ENCODE data around the gene DMXL1. TPM values are rescaled to one million over a fixed set of nuclear protein-coding genes. Genes with fewer than 3 reads are reported as not detected.

DMXL1 gene
- total RNA-seq, 1 experiment from 2014 or later: 30.0 TPM

DNA sequence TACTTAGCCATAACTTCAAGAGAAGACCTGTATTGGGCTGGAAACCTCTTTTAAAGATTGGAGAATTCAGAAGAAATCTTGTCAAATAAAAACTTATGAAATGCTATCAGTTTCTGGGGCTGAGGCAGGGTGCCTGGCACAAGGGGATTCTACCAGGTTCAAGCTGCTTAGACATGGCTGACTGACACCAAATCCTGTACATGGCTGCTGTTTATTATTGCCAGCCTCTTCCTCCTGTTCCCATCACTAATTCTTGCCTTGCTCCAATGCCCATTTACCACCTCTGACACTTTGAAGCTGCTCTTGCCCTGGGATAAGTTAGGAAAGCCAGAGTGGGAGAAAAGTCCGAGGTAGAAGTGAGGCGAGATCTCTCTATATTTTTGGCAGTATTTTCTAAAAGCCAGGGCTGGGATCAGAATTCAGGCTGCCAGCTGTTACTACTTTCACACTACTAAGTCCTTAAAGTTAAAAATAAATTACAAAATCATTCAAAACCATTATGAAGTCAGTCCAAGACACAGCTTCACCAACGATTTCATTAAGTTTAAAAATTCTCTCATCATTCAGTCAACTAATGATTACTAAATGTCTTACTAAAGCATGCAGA lies 218.7 kb downstream of the DMXL1 start:
- H3K4me3 Mint-ChIP-seq (ENCODE audit: unreplicated experiment): no peak overlapping the region
- ChIA-PET POLR2A (interaction anchor here (1.1 to 1.4 kb wide), 2 partner anchors 11 to 21 kb away, joined by 3 to 6 read pairs; no protein-coding TSS in a partner anchor), CTCF (interaction anchor here (0.6 kb wide), 1 partner anchor 127 kb away, joined by 6 read pairs; no protein-coding TSS in a partner anchor)
- Histone ChIP-seq H3K27me3 (replicated peaks; ENCODE audit: control insufficient read depth, insufficient read depth, low read length) (no peaks in the 10 kb centered on the region), H3K4me1 (peaks cover 49% of the 10 kb centered on the region), H3K4me3 (ENCODE audit: low read depth, low read length) (no peak overlapping the region), H3K36me3 (ENCODE audit: control insufficient read depth, insufficient read depth, low read length) (no peaks in the 10 kb centered on the region; the same call in 1 of the 2 replicates), H3K9me3 (no peaks in the 10 kb centered on the region)
- DNase-seq: no peak
- peaks cover 39% of the 10 kb centered on the region for H3K4me1 Mint-ChIP-seq (ENCODE audit: low read depth, unreplicated experiment)
- no TSS peak for BruUV-seq (replicated peaks)
- no peak overlapping the region for H3K27ac Mint-ChIP-seq (ENCODE audit: unreplicated experiment)
- no peaks in the 10 kb centered on the region for H3K27me3 Mint-ChIP-seq (ENCODE audit: insufficient read depth, unreplicated experiment)
- TF ChIP-seq, protein P1, sequence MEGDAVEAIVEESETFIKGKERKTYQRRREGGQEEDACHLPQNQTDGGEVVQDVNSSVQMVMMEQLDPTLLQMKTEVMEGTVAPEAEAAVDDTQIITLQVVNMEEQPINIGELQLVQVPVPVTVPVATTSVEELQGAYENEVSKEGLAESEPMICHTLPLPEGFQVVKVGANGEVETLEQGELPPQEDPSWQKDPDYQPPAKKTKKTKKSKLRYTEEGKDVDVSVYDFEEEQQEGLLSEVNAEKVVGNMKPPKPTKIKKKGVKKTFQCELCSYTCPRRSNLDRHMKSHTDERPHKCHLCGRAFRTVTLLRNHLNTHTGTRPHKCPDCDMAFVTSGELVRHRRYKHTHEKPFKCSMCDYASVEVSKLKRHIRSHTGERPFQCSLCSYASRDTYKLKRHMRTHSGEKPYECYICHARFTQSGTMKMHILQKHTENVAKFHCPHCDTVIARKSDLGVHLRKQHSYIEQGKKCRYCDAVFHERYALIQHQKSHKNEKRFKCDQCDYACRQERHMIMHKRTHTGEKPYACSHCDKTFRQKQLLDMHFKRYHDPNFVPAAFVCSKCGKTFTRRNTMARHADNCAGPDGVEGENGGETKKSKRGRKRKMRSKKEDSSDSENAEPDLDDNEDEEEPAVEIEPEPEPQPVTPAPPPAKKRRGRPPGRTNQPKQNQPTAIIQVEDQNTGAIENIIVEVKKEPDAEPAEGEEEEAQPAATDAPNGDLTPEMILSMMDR (IDR thresholded peaks at IDR 0.05; ENCODE audit: insufficient read depth in 1 of 2, low read depth in 1 of 2, low read length in 1 of 2, severe bottlenecking in 1 of 2, unreplicated experiment in 1 of 2): no peak
- no peaks in the 10 kb centered on the region for H3K36me3 Mint-ChIP-seq (ENCODE audit: insufficient read depth, unreplicated experiment)
- intact Hi-C loops (cut with micrococcal nuclease; ENCODE audit: unreplicated experiment): loop anchor here (2.0 kb wide), 1 partner anchor 13 kb away; no protein-coding TSS in a partner anchor
- no peaks in the 10 kb centered on the region for H3K9me3 Mint-ChIP-seq (ENCODE audit: unreplicated experiment)

- no TSS peak for BruUV-seq (replicated peaks)
- TF ChIP-seq, protein P1 (IDR thresholded peaks at IDR 0.05; ENCODE audit: insufficient read depth in 1 of 2, low read depth in 1 of 2, low read length in 1 of 2, severe bottlenecking in 1 of 2, unreplicated experiment in 1 of 2): no peak
- CTCF ChIA-PET: no interaction called here
- H3K9me3 ChIP-seq: 0 out of 2 replicates have a peak, but pooled peaks cover 1% of the 10 kb centered on the region
- Mint-ChIP-seq H3K4me1 (ENCODE audit: low read depth, unreplicated experiment) (peaks cover 39% of the 10 kb centered on the region), H3K27ac (ENCODE audit: unreplicated experiment) (no peak overlapping the region), H3K36me3 (ENCODE audit: insufficient read depth, unreplicated experiment) (no peaks in the 10 kb centered on the region), H3K4me3 (ENCODE audit: unreplicated experiment) (no peak overlapping the region), H3K27me3 (ENCODE audit: insufficient read depth, unreplicated experiment) (no peaks in the 10 kb centered on the region), H3K9me3 (ENCODE audit: unreplicated experiment) (no peaks in the 10 kb centered on the region)
- H3K36me3 ChIP-seq (ENCODE audit: control insufficient read depth, insufficient read depth, low read length): no peaks in the 10 kb centered on the region; the same call in 1 of the 2 replicates
- no peak for DNase-seq
- H3K27me3 ChIP-seq (replicated peaks; ENCODE audit: control insufficient read depth, insufficient read depth, low read length): no peaks in the 10 kb centered on the region
- intact Hi-C loops (cut with micrococcal nuclease; ENCODE audit: unreplicated experiment): no loop called here
- POLR2A ChIA-PET: interaction anchor here (1.4 kb wide), 1 partner anchor 22 kb away, joined by 6 read pairs; no protein-coding TSS in a partner anchor
- no peak overlapping the region for H3K4me3 ChIP-seq (ENCODE audit: low read depth, low read length)
- peaks cover 49% of the 10 kb centered on the region for H3K4me1 ChIP-seq
These were observed 219.3 kb downstream of the DMXL1 start for GRCh38 chr5:119290161-119290569.

- no peak for DNase-seq
- CTCF ChIA-PET: no interaction called here
- H3K9me3 Mint-ChIP-seq (ENCODE audit: unreplicated experiment): no peaks in the 10 kb centered on the region
- 0 out of 2 replicates have a peak, but pooled peaks cover 5% of the 10 kb centered on the region for H3K9me3 ChIP-seq
- no peaks in the 10 kb centered on the region for H3K27me3 Mint-ChIP-seq (ENCODE audit: insufficient read depth, unreplicated experiment)
- no peaks in the 10 kb centered on the region for H3K36me3 Mint-ChIP-seq (ENCODE audit: insufficient read depth, unreplicated experiment)
- H3K4me3 Mint-ChIP-seq (ENCODE audit: unreplicated experiment): no peak overlapping the region
- no peak overlapping the region for H3K27ac Mint-ChIP-seq (ENCODE audit: unreplicated experiment)
- BruUV-seq (replicated peaks): no TSS peak
- no peaks in the 10 kb centered on the region; the same call in 1 of the 2 replicates for H3K36me3 ChIP-seq (ENCODE audit: control insufficient read depth, insufficient read depth, low read length)
- peaks cover 39% of the 10 kb centered on the region for H3K4me1 Mint-ChIP-seq (ENCODE audit: low read depth, unreplicated experiment)
- POLR2A ChIA-PET: interaction anchor here (1.4 kb wide), 1 partner anchor 22 kb away, joined by 6 read pairs; no protein-coding TSS in a partner anchor
- peaks cover 49% of the 10 kb centered on the region for H3K4me1 ChIP-seq
- intact Hi-C loops (cut with micrococcal nuclease; ENCODE audit: unreplicated experiment): no loop called here
- H3K4me3 ChIP-seq (ENCODE audit: low read depth, low read length): no peak overlapping the region
- TF ChIP-seq, protein P1 (IDR thresholded peaks at IDR 0.05; ENCODE audit: insufficient read depth in 1 of 2, low read depth in 1 of 2, low read length in 1 of 2, severe bottlenecking in 1 of 2, unreplicated experiment in 1 of 2): no peak
- no peaks in the 10 kb centered on the region for H3K27me3 ChIP-seq (replicated peaks; ENCODE audit: control insufficient read depth, insufficient read depth, low read length)
These were observed 219.7 kb downstream of the DMXL1 start for GRCh38 chr5:119290607-119291006.
